ENCODE data around the gene CYTIP. TPM values are rescaled to one million over a fixed set of nuclear protein-coding genes. Genes with fewer than 3 reads are reported as not detected.

CYTIP gene
- polyA plus RNA-seq, 1 of the 3 experiments (the other 2 are of a cell fraction) = not detected

- no peaks in the 10 kb centered on the region for H3F3A ChIP-seq (replicated peaks; ENCODE audit: insufficient read depth)
- no peak for DNase-seq
- H3K4me1 ChIP-seq (ENCODE audit: control insufficient read depth in 1 of 2, insufficient read depth in 2 of 2, low read depth in 1 of 2, low read length in 1 of 2) = no peaks in the 10 kb centered on the region
- ChIA-PET POLR2A (no interaction called here), CTCF (interaction anchor here (1.1 kb wide), 1 partner anchor 10 kb away, joined by 4 read pairs; no protein-coding TSS in a partner anchor)
- H3K9me2 ChIP-seq = no peaks in the 10 kb centered on the region
- H3K9ac ChIP-seq = no peak overlapping the region
- no peak overlapping the region for H3K27ac ChIP-seq (ENCODE audit: low read depth in 2 of 2, low read length in 1 of 2)
- H4K20me1 ChIP-seq (ENCODE audit: insufficient read depth) = no peaks in the 10 kb centered on the region
- TF ChIP-seq SMC3 (IDR thresholded peaks at IDR 0.05; ENCODE audit: low read depth, low read length) (no peak), MXI1 (IDR thresholded peaks at IDR 0.05; ENCODE audit: low read depth, low read length) (no peak), POLR2AphosphoS5 (IDR thresholded peaks at IDR 0.05; ENCODE audit: low read depth, low read length) (no peak), USF1 (IDR thresholded peaks at IDR 0.05; ENCODE audit: borderline replicate concordance, low read depth) (no peak), FOXM1 (IDR thresholded peaks at IDR 0.05; ENCODE audit: low read depth) (no peak), YY1 (IDR thresholded peaks at IDR 0.05; ENCODE audit: low read depth) (no peak), NRF1 (IDR thresholded peaks at IDR 0.05; ENCODE audit: low read depth, low read length) (no peak), REST (IDR thresholded peaks at IDR 0.05; ENCODE audit: low read depth, low read length) (no peak), RCOR1 (IDR thresholded peaks at IDR 0.05; ENCODE audit: low read length) (no peak), FOXJ3 (CRISPR knock-in tag; IDR thresholded peaks at IDR 0.05) (no peak), CTCF (IDR thresholded peaks at IDR 0.05) (no peak), SIN3A (IDR thresholded peaks at IDR 0.05; ENCODE audit: borderline replicate concordance, low read depth, low read length) (no peak)
- TF ChIP-seq, protein P1, sequence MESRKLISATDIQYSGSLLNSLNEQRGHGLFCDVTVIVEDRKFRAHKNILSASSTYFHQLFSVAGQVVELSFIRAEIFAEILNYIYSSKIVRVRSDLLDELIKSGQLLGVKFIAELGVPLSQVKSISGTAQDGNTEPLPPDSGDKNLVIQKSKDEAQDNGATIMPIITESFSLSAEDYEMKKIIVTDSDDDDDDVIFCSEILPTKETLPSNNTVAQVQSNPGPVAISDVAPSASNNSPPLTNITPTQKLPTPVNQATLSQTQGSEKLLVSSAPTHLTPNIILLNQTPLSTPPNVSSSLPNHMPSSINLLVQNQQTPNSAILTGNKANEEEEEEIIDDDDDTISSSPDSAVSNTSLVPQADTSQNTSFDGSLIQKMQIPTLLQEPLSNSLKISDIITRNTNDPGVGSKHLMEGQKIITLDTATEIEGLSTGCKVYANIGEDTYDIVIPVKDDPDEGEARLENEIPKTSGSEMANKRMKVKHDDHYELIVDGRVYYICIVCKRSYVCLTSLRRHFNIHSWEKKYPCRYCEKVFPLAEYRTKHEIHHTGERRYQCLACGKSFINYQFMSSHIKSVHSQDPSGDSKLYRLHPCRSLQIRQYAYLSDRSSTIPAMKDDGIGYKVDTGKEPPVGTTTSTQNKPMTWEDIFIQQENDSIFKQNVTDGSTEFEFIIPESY (IDR thresholded peaks at IDR 0.05; ENCODE audit: borderline replicate concordance, low read depth) = no peak
- no peak overlapping the region for H2AFZ ChIP-seq (ENCODE audit: low read depth)
- H3K79me2 ChIP-seq (ENCODE audit: insufficient read depth) = no peaks in the 10 kb centered on the region
- H3K4me3 ChIP-seq (ENCODE audit: low read depth in 2 of 2, low read length in 1 of 2) = no peak overlapping the region
- H3K4me2 ChIP-seq = no peak overlapping the region
- no peaks in the 10 kb centered on the region for H3K9me3 ChIP-seq
- no peaks in the 10 kb centered on the region for H3K36me3 ChIP-seq (replicated peaks in 1 of 2; ENCODE audit: control insufficient read depth in 1 of 2, insufficient read depth in 2 of 2, low read length in 1 of 2)
- no peaks in the 10 kb centered on the region for H3K27me3 ChIP-seq (ENCODE audit: insufficient read depth)
Observed at GRCh38 chr2:157427922-157428303, 16.0 kb downstream of the CYTIP start.

All from SK-N-SH (cell line).